ENCODE data around the gene RALGAPA2. TPM values are rescaled to one million over a fixed set of nuclear protein-coding genes. Genes with fewer than 3 reads are reported as not detected.

The RALGAPA2 gene
- total RNA-seq, 1 experiment from 2014 or later: 9.8 TPM

GRCh38 chr20:20521736-20522135 is 190.7 kb downstream of the RALGAPA2 start:
- peaks cover 16% of the 10 kb centered on the region for H3K4me1 ChIP-seq (ENCODE audit: insufficient read depth, low read length)
- H3K9ac ChIP-seq (ENCODE audit: low read length): no peak overlapping the region
- intact Hi-C loops (cut with micrococcal nuclease): no loop called here
- no TSS peak for BruUV-seq (replicated peaks)
- no peak overlapping the region for H3K27ac ChIP-seq (ENCODE audit: low read length)
- no peaks in the 10 kb centered on the region for H3K79me2 ChIP-seq (ENCODE audit: low read length)
- no peak overlapping the region for H2AFZ ChIP-seq (ENCODE audit: low read length)
- no peaks in the 10 kb centered on the region for H3K9me3 ChIP-seq (ENCODE audit: low read length)
- no peaks in the 10 kb centered on the region for H3K27me3 ChIP-seq (ENCODE audit: low read length)
- ChIA-PET CTCF (no interaction called here), POLR2A (ENCODE audit: unreplicated experiment) (no interaction called here)
- ATAC-seq (no peak), DNase-seq (no peak)
- H3K4me3 ChIP-seq (ENCODE audit: low read length): no peak overlapping the region
- TF ChIP-seq EZH2 (IDR thresholded peaks at IDR 0.05; ENCODE audit: low read length, unreplicated experiment): no peak
- TF ChIP-seq EZH2phosphoT487 (IDR thresholded peaks at IDR 0.05; ENCODE audit: borderline replicate concordance, low read length): no peak
- TF ChIP-seq CTCF (conservative IDR thresholded peaks at IDR 0.05; ENCODE audit: low read depth, low read length): no peak
- H3K4me2 ChIP-seq (ENCODE audit: low read length): no peak overlapping the region
- no peaks in the 10 kb centered on the region for H3K36me3 ChIP-seq (ENCODE audit: low read depth, low read length)
- no peaks in the 10 kb centered on the region for H4K20me1 ChIP-seq (ENCODE audit: low read length)
- H3K9me2 ChIP-seq (replicated peaks; ENCODE audit: low read length): no peaks in the 10 kb centered on the region
- no peaks in the 10 kb centered on the region for H3F3A ChIP-seq (ENCODE audit: low read length, unreplicated experiment)

GRCh38 chr20:20520776-20521175 is 191.7 kb downstream of the RALGAPA2 start:
- POLR2A ChIA-PET (ENCODE audit: unreplicated experiment): interaction anchor here (0.6 to 0.7 kb wide), 2 partner anchors 47 to 546 kb away, joined by 5 read pairs; no protein-coding TSS in a partner anchor

More at GRCh38 chr20:20520776-20521175, 191.7 kb downstream of the RALGAPA2 start:
- intact Hi-C loops (cut with micrococcal nuclease): no loop called here
- no peak overlapping the region for H3K4me3 ChIP-seq (ENCODE audit: low read length)
- no peaks in the 10 kb centered on the region for H4K20me1 ChIP-seq (ENCODE audit: low read length)
- TF ChIP-seq EZH2phosphoT487 (IDR thresholded peaks at IDR 0.05; ENCODE audit: borderline replicate concordance, low read length) (no peak), CTCF (conservative IDR thresholded peaks at IDR 0.05; ENCODE audit: low read depth, low read length) (no peak), EZH2 (IDR thresholded peaks at IDR 0.05; ENCODE audit: low read length, unreplicated experiment) (no peak)
- BruUV-seq (replicated peaks): no TSS peak
- H3K27ac ChIP-seq (ENCODE audit: low read length): peak overlapping the region; percentile 57
- H3F3A ChIP-seq (ENCODE audit: low read length, unreplicated experiment): no peaks in the 10 kb centered on the region
- DNase-seq (peak; percentile 87), ATAC-seq (peak; percentile 78)
- H3K9me2 ChIP-seq (replicated peaks; ENCODE audit: low read length): no peaks in the 10 kb centered on the region
- peak overlapping the region; percentile 54 for H3K4me2 ChIP-seq (ENCODE audit: low read length)
- H3K9me3 ChIP-seq (ENCODE audit: low read length): no peaks in the 10 kb centered on the region
- CTCF ChIA-PET: interaction anchor here (0.9 kb wide), 1 partner anchor 28 kb away, joined by 4 read pairs; no protein-coding TSS in a partner anchor
- no peaks in the 10 kb centered on the region for H3K36me3 ChIP-seq (ENCODE audit: low read depth, low read length)
- no peaks in the 10 kb centered on the region for H3K27me3 ChIP-seq (ENCODE audit: low read length)
- no peak overlapping the region for H2AFZ ChIP-seq (ENCODE audit: low read length)
- no peak overlapping the region for H3K9ac ChIP-seq (ENCODE audit: low read length)
- H3K4me1 ChIP-seq (ENCODE audit: insufficient read depth, low read length): peaks cover 16% of the 10 kb centered on the region
- no peaks in the 10 kb centered on the region for H3K79me2 ChIP-seq (ENCODE audit: low read length)
